RWPE1 (cell line): ENCODE results near the gene ADGRV1.
"Not testable (repeated sequence)": the region's sequence is repeated elsewhere in the genome, so short reads cannot be mapped to it uniquely, and the experiment has no call there.

Experiments
- CTCF ChIA-PET: fragments of 350-600 bp; sonication (Branson Sonifier 250); formaldehyde crosslinking; extraction: SDS; loops from one replicate; lab custom pipeline; 2021; lab: Yijun Ruan, JAX
- POLR2A ChIA-PET: fragments of 400-600 bp; formaldehyde crosslinking; extraction: SDS; loops from one replicate; lab custom pipeline; 2020; ENCODE audit warnings: antibody characterized with exemption; ENCODE audit not compliant: low non-redundant PET; lab: Yijun Ruan, JAX
- DNase-seq: peaks from one replicate; pipeline ENCODE4 v3.0.0; 2012; ENCODE audit warnings: low spot score
- H3K27ac ChIP-seq: fragments of 450-650 bp; 2 replicates; pipeline ENCODE4 v1.5.1; 2017
- TF ChIP-seq, protein P1 (sequence below): fragments of 450-650 bp; conservative IDR thresholded peaks from 2 replicates; pipeline ENCODE4 v1.5.1; 2017; ENCODE audit warnings: low read depth, mild to moderate bottlenecking

ADGRV1 gene

DNA sequence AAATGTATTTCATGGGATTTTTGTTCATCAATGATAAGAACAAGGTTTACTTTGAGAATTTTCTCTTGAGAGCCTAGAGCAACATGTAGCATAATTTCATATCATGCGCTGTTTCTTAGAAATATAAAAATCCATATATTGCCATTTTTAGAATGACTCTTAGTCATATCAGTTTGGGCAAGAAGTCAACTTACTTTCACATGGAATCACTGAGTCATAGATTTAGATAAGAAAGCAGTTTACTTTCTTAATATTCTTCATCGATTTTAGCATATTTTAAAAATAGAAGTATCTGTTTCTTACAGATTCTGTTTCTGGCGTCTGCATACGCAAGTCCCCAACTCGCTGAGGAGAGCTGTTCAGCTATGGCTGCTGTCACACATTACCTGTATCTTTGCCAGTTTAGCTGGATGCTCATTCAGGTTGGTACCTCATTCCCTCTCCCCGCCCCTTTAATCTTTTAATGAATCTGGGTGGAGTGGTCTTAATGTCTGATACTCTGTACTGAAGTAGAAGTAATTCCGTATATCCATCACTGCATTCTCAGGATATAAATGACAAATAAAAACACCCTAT lies 406.6 kb downstream of the ADGRV1 start:
- TF ChIP-seq, protein P1, sequence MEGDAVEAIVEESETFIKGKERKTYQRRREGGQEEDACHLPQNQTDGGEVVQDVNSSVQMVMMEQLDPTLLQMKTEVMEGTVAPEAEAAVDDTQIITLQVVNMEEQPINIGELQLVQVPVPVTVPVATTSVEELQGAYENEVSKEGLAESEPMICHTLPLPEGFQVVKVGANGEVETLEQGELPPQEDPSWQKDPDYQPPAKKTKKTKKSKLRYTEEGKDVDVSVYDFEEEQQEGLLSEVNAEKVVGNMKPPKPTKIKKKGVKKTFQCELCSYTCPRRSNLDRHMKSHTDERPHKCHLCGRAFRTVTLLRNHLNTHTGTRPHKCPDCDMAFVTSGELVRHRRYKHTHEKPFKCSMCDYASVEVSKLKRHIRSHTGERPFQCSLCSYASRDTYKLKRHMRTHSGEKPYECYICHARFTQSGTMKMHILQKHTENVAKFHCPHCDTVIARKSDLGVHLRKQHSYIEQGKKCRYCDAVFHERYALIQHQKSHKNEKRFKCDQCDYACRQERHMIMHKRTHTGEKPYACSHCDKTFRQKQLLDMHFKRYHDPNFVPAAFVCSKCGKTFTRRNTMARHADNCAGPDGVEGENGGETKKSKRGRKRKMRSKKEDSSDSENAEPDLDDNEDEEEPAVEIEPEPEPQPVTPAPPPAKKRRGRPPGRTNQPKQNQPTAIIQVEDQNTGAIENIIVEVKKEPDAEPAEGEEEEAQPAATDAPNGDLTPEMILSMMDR = no peak
- CTCF ChIA-PET = interaction anchor here (0.6 kb wide), 2 partner anchors 11 to 29 kb away, joined by 5 to 6 read pairs; no protein-coding TSS in a partner anchor
- no peak for DNase-seq
- H3K27ac ChIP-seq = no peak overlapping the region
- POLR2A ChIA-PET = no interaction called here

DNA sequence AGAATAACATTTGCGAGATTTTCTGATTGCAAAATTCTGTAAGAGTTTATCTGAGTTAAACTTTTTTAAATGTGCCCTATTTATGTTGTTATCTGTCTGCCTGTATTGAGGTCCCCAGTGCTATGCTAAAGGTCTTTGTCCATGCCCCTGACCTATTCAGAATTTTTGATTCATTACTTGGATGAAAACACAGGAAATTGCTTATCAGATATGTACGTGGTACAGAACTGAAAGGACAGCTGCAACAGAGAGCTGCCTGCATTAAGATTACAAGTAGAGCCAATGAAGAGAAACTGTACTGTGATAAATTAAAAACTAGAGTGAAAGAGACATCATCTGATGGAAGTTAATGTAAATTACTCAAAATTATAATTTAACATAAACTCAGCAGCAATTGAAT lies 408.8 kb downstream of the ADGRV1 start:
- no peak for DNase-seq
- no peak overlapping the region for H3K27ac ChIP-seq
- TF ChIP-seq, protein P1 = no peak
- CTCF ChIA-PET = interaction anchor here (0.6 kb wide), 1 partner anchor 430 kb away, joined by 5 read pairs; no protein-coding TSS in a partner anchor
- POLR2A ChIA-PET = no interaction called here

DNA sequence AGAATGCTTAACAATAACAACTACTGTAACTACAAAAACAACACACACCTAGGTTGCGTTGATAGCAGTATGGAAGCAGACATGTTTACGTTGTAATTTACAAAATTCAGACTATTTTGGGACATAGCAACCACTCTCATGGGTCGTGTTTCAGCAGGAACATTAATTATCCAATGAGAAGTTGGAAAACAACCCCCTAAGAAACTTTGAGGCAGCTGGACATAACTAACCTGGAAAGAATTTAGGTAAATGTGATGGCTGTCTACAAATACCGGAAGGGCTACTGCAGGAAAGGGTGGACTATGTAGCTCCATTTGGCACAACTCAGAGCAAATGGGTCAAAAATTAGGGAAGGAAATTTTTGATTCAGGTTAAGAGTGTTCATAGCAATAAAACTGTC lies 409.3 kb downstream of the ADGRV1 start:
- no peak for DNase-seq
- ChIA-PET CTCF (no interaction called here), POLR2A (no interaction called here)
- H3K27ac ChIP-seq = no peak overlapping the region
- TF ChIP-seq, protein P1 = no peak

DNA sequence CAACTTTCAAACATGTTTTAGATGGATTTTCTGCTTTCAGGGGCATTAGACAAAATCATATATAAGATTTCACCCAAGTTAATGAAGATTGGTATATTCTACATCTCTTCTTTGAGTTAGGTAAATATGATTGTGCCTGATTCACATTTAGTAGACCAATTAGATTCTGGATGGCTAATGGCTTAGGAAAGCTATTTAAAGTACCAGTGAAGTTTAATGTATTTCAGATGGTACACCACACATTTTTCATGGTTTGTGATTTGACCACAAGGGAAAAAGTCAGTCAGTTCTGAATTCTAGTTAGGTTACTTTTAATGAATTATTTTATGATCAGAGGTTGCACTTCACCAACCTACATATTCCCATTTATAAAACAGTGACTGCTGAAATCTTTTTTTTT lies 409.7 kb downstream of the ADGRV1 start:
- CTCF ChIA-PET = no interaction called here

DNA sequence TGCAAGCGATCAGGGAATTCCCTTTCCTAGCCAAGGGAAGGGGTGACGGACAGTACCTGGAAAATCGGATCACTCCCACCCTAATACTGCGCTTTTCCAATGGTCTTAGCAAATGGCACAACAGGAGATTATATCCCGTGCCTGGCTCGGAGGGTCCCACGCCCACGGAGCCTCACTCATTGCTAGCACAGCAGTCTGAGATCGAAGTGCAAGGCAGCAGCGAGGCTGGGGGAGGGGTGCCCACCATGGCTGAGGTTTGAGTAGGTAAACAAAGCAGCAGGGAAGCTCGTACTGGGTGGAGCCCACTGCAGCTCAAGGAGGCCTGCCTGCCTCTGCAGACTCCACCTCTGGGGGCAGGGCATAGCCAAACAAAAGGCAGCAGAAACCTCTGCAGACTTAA lies 411.3 kb downstream of the ADGRV1 start:
- H3K27ac ChIP-seq, DNase-seq, POLR2A ChIA-PET, CTCF ChIA-PET: not testable (repeated sequence)

More for the DNA sequence above, 409.7 kb downstream of the ADGRV1 start:
- POLR2A ChIA-PET = no interaction called here
- TF ChIP-seq, protein P1 = no peak
- no peak overlapping the region for H3K27ac ChIP-seq
- no peak for DNase-seq

DNA sequence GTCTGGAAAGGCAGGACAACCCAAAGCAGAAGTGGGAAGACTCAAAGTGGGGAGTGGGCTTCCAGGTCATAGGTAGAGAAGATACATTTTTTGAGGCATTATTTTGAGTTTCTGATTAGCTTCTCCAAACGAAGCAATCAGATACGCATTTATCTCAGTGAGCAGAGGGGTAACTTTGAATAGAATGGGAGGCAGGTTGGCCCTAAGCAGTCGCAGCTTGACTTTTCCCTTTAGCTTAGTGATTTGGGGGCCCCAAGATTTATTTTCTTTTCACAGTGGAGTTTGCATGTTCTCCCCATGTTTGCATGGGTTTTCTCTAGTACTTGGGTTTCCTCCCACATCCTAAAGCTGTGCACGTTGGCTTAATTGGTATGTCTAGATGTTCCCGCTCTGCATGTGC lies 422.6 kb downstream of the ADGRV1 start:
- CTCF ChIA-PET = no interaction called here
- POLR2A ChIA-PET = no interaction called here
- no peak overlapping the region for H3K27ac ChIP-seq
- no peak for DNase-seq
- TF ChIP-seq, protein P1 = no peak

DNA sequence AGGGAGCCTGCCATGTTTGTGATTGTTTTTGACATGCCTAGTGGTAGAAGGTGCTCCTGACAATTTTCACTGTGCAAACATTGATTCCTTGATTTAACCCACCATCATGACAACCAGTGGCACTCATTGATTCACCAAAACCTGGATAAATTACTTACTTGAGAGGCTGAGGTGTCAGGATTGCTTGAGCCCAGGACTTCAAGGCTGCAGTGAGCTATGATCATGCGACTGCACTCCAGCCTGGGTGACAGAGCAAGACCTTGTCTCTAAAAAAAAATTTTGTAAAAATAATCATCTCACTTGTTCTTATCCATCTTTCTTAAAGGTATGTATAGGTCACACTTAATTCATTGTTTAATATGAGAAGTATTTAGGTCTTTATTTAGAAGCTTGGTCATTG lies 423.2 kb downstream of the ADGRV1 start:
- no peak for DNase-seq
- H3K27ac ChIP-seq = no peak overlapping the region
- POLR2A ChIA-PET = no interaction called here
- CTCF ChIA-PET = interaction anchor here (0.6 kb wide), 1 partner anchor 420 kb away, joined by 3 read pairs; no protein-coding TSS in a partner anchor
- TF ChIP-seq, protein P1 = no peak
